Metanephros (tissue), 2 donors: Measurements from ENCODE around the gene ANKRD11. TPM values are rescaled to one million over a fixed set of nuclear protein-coding genes. Genes with fewer than 3 reads are reported as not detected.

Experiments
- small RNA-seq: library from RNA; depleted of rRNA; stranded (forward); fragments of <200 nt; gene quantifications from one replicate; pipeline ENCODE3, GENCODE V24; 2014; ENCODE audit warnings: low replicate concordance
- total RNA-seq: library from RNA; depleted of rRNA; stranded (reverse); fragments of >200 nt; gene quantifications from one replicate; pipeline ENCODE4 v1.2.3, GENCODE V29; 2014

Gene ANKRD11
- 110 TPM for total RNA-seq

GRCh38 chr16:89490439-89491237 lies at the start of gene ANKRD11:
Gene ANKRD11, minus strand, starts transcription at chr16:89490561. Its CDS starts 173,542 bp downstream, at chr16:89317019.

GRCh38 chr16:89507834-89508590 lies 17.7 kb upstream of the ANKRD11 start, which contains the start of gene SPG7:
Gene SPG7, plus strand, starts transcription at chr16:89508403. Its CDS starts 15 bp downstream, at chr16:89508418.

Small RNAs within 50 kb of the gene (small RNA-seq; reads per million reads assigned to genes)
- gene RNU6-430P: not detected

Other genes starting within 250 kb of the ANKRD11 start
- 165 TPM for gene SPG7, start 17.8 kb upstream of the ANKRD11 start, total RNA-seq
- 5,169 TPM for gene RPL13, start 70.1 kb upstream of the ANKRD11 start, total RNA-seq
- gene CPNE7, start 85.2 kb upstream of the ANKRD11 start, total RNA-seq: 2.5 TPM
- 42.4 TPM for gene DPEP1, start 123.1 kb upstream of the ANKRD11 start, total RNA-seq
- 58.0 TPM for gene CHMP1A, start 167.1 kb upstream of the ANKRD11 start, total RNA-seq
- gene SPATA33, start 167.3 kb upstream of the ANKRD11 start, total RNA-seq: 10.5 TPM
- gene CDK10, start 196.1 kb upstream of the ANKRD11 start, total RNA-seq: 64.4 TPM
- gene SPATA2L, start 211.1 kb upstream of the ANKRD11 start, total RNA-seq: 14.5 TPM
- gene VPS9D1, start 230.3 kb upstream of the ANKRD11 start, total RNA-seq: 9.9 TPM
- 29.6 TPM for gene ZNF276, start 231.0 kb upstream of the ANKRD11 start, total RNA-seq